GM23248 (cell line): Measurements from ENCODE around the gene SLC13A3. TPM values are rescaled to one million over a fixed set of nuclear protein-coding genes. Genes with fewer than 3 reads are reported as not detected.
A peak's percentile ranks its signal among the peaks of the same experiment; 100 is the strongest.

ENCODE experiments used
- DNase-seq: peaks from one replicate; pipeline ENCODE4 v3.0.0-alpha.2; 2015
- H2AFZ ChIP-seq: fragments of 200-600 bp; sonication (generic); 2 replicates; pipeline ENCODE4 v1.6.1; 2016; ENCODE audit warnings: antibody characterized with exemption
- H3F3A ChIP-seq: fragments of 200-600 bp; sonication (generic); 2 replicates; pipeline ENCODE4 v1.6.1; 2016; ENCODE audit warnings: mild to moderate bottlenecking, antibody characterized with exemption, mixed run types; ENCODE audit not compliant: insufficient read depth
- H3K27ac ChIP-seq: fragments of 200-600 bp; sonication (generic); 2 replicates; pipeline ENCODE4 v1.5.1; 2016; ENCODE audit warnings: mild to moderate bottlenecking
- H3K27me3 ChIP-seq: fragments of 200-600 bp; sonication (generic); replicated peaks from 2 replicates; pipeline ENCODE4 v1.6.1; 2016; ENCODE audit warnings: mild to moderate bottlenecking; ENCODE audit not compliant: insufficient read depth
- H3K36me3 ChIP-seq: fragments of 200-600 bp; sonication (generic); 2 replicates; pipeline ENCODE4 v1.6.1; 2016; ENCODE audit warnings: low read depth, mild to moderate bottlenecking
- H3K4me1 ChIP-seq: fragments of 200-600 bp; sonication (generic); 2 replicates; pipeline ENCODE4 v1.6.1; 2016; ENCODE audit warnings: mild to moderate bottlenecking; ENCODE audit not compliant: insufficient read depth
- H3K4me2 ChIP-seq: fragments of 200-600 bp; sonication (generic); one replicate; pipeline ENCODE4 v1.6.1; 2016; ENCODE audit warnings: mild to moderate bottlenecking; ENCODE audit not compliant: unreplicated experiment
- H3K4me3 ChIP-seq: fragments of 200-600 bp; sonication (generic); 2 replicates; pipeline ENCODE4 v1.5.1; 2016; ENCODE audit warnings: mild to moderate bottlenecking
- H3K79me2 ChIP-seq: fragments of 200-600 bp; sonication (generic); 2 replicates; pipeline ENCODE4 v1.6.1; 2016; ENCODE audit warnings: mild to moderate bottlenecking; ENCODE audit not compliant: insufficient read depth
- H3K9ac ChIP-seq: fragments of 200-600 bp; sonication (generic); 2 replicates; pipeline ENCODE4 v1.6.1; 2016; ENCODE audit warnings: mild to moderate bottlenecking
- H3K9me2 ChIP-seq: fragments of 200-600 bp; sonication (generic); 2 replicates; pipeline ENCODE4 v1.6.1; 2016; ENCODE audit warnings: mixed run types, mild to moderate bottlenecking, moderate library complexity; ENCODE audit not compliant: insufficient read depth
- H3K9me3 ChIP-seq: fragments of 200-600 bp; sonication (generic); one replicate; pipeline ENCODE4 v1.6.1; 2017; ENCODE audit warnings: low read depth
- H4K20me1 ChIP-seq: fragments of 200-600 bp; sonication (generic); 2 replicates; pipeline ENCODE4 v1.6.0; 2016; ENCODE audit not compliant: insufficient read depth
- EZH2 ChIP-seq: fragments of 200-600 bp; sonication (generic); IDR thresholded peaks from 2 replicates; pipeline ENCODE4 v1.6.1; 2018; ENCODE audit warnings: antibody characterized with exemption, mild to moderate bottlenecking; ENCODE audit not compliant: insufficient read depth, poor library complexity, severe bottlenecking
- EZH2phosphoT487 ChIP-seq: fragments of 200-600 bp; sonication (generic); IDR thresholded peaks from 2 replicates; pipeline ENCODE4 v1.6.1; 2018; ENCODE audit warnings: antibody characterized with exemption, moderate library complexity, mild to moderate bottlenecking, low read depth; ENCODE audit not compliant: insufficient read depth
- WGBS, 2 experiments: methylation state at CpG; one replicate each; pipeline ENCODE4 v1.1.6; 2015 to 2017; ENCODE audit warnings: low lambda C conversion rate in 2 of 2, low coverage in 1 of 2; ENCODE audit errors: missing lambda C conversion rate in 2 of 2; 5-methylcytosine and 5-hydroxymethylcytosine counted together
- in situ Hi-C: fragments of 300-500 bp; cut with MboI; formaldehyde crosslinking; loops from 2 replicates; pipeline ENCODE4 v1.15.0; 2020
- polyA plus RNA-seq: library from polyadenylated mRNA; unstranded; fragments of >200 nt; fragmentation: Nextera tagmentation; extraction: Ambion mirVana; gene quantifications from 2 replicates; pipeline ENCODE4 v1.2.1, GENCODE V29; 2016
- total RNA-seq: library from RNA; depleted of rRNA; stranded (reverse); fragments of >200 nt; shearing (Covaris generic); gene quantifications from 2 replicates; pipeline ENCODE4 v1.2.3, GENCODE V29; 2014

SLC13A3 gene
- total and polyA plus RNA-seq, 2 experiments from 2014 or later, result 2.4 to 4.6 TPM

DNA sequence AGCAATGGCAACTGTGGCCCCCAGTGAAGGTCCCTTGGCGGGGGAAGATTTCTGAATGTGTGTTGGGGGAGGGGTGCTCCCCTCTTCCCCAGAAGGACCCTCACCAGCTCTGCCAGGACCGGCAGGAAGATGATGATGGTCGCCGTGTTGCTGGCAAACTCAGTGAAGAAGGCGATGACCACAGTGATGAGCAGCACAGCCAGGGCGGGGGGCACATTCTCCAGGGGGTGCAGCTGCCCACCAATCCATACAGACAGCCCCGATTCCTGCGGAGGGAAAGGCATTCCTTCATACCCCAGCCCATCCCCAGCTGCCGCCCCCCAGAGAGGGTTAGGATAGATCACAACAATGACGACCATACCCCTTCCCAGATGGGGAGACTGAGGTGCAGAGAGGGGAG is 85.1 kb downstream of the SLC13A3 start:
- 58 to 60% methylated on average over 7 to 10 of the region's 10 CpGs for WGBS, 2 experiments

DNA sequence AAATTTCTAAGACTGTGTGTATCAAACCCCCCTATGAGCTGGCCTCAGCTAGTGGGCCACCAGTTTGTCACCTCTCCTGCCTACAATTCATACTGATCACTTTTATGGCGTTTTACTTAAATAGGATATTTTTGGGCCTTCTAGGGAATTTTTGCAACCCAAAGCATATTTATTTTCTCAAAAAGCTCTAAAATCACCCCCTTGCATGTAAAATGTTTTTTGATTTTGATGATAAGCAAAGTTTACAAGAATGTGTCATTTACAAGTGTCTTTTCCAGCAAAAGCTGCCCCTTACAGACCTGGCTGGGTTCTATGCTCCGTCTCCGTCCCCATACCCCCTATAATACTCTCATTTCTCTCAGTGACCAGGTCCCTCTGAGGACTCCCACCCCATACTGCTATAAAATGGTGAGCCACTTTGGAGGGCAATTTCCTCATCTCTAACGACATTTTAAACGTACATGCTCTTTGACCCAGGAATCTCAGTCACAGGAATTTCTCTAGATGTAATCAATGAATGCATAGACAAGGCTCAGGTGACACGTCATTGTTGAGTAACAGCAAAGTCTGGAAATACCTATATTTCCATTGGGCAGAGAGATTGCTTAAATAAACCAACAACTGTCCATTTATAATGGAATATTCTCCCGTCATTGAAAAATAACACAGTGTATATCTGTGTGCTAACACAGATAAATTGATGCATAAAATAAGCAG is 86.9 kb downstream of the SLC13A3 start:
- Histone ChIP-seq H3F3A (no peaks in the 10 kb centered on the region), H3K79me2 (no peaks in the 10 kb centered on the region), H3K9me3 (no peaks in the 10 kb centered on the region), H3K9me2 (no peaks in the 10 kb centered on the region), H3K27me3 (no peaks in the 10 kb centered on the region), H3K27ac (no peak overlapping the region), H3K4me3 (no peak overlapping the region), H4K20me1 (no peaks in the 10 kb centered on the region), H3K9ac (no peak overlapping the region), H2AFZ (no peak overlapping the region), H3K4me2 (no peak overlapping the region), H3K36me3 (no peaks in the 10 kb centered on the region), H3K4me1 (peaks cover 5% of the 10 kb centered on the region; the same call in 1 of the 2 replicates)
- DNase-seq, result no peak
- 74 to 77% methylated on average over 7 of the region's 7 CpGs for WGBS, 2 experiments
- in situ Hi-C loops, result no loop called here
- TF ChIP-seq EZH2phosphoT487 (no peak), EZH2 (no peak)

More for the DNA sequence above, 85.1 kb downstream of the SLC13A3 start:
- Histone ChIP-seq H3K4me2 (no peak overlapping the region), H3F3A (no peaks in the 10 kb centered on the region), H3K27ac (no peak overlapping the region), H4K20me1 (no peaks in the 10 kb centered on the region), H3K27me3 (no peaks in the 10 kb centered on the region), H3K9ac (no peak overlapping the region), H3K4me1 (peaks cover 5% of the 10 kb centered on the region; the same call in 1 of the 2 replicates), H3K9me3 (no peaks in the 10 kb centered on the region), H3K79me2 (no peaks in the 10 kb centered on the region), H2AFZ (no peak overlapping the region), H3K9me2 (no peaks in the 10 kb centered on the region), H3K4me3 (no peak overlapping the region), H3K36me3 (no peaks in the 10 kb centered on the region)
- in situ Hi-C loops, result no loop called here
- TF ChIP-seq EZH2phosphoT487 (no peak), EZH2 (no peak)
- DNase-seq, result no peak

DNA sequence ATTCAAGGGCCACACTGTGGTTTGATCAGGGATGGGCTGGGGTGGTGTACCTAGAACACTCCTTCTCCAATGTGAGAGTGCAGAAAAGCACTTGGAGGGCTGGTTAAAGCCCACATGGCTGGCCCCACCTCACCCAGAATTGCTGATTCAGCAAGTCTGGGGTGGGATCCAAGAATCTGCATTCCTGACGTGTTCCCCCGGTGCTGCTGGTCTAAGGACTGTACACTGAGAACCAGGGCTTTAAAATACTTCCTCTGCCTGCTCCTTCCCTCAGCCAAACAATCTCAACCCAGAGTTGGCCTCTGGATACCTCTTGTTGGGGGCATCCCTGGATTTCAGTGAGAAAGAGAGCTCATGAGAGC is 87.4 kb downstream of the SLC13A3 start:
- Histone ChIP-seq H4K20me1 (no peaks in the 10 kb centered on the region), H3K27ac (no peak overlapping the region), H3K9me2 (no peaks in the 10 kb centered on the region), H3F3A (0 out of 2 replicates have a peak, but pooled peaks cover 3% of the 10 kb centered on the region), H3K36me3 (no peaks in the 10 kb centered on the region), H3K79me2 (no peaks in the 10 kb centered on the region), H3K9ac (no peak overlapping the region), H3K4me2 (no peak overlapping the region), H2AFZ (no peak overlapping the region), H3K27me3 (no peaks in the 10 kb centered on the region), H3K9me3 (no peaks in the 10 kb centered on the region), H3K4me1 (peaks cover 5% of the 10 kb centered on the region; the same call in 1 of the 2 replicates), H3K4me3 (no peak overlapping the region)
- in situ Hi-C loops, result no loop called here
- no peak for DNase-seq
- 39 to 44% methylated on average over 2 of the region's 2 CpGs for WGBS, 2 experiments
- TF ChIP-seq EZH2phosphoT487 (no peak), EZH2 (no peak)

DNA sequence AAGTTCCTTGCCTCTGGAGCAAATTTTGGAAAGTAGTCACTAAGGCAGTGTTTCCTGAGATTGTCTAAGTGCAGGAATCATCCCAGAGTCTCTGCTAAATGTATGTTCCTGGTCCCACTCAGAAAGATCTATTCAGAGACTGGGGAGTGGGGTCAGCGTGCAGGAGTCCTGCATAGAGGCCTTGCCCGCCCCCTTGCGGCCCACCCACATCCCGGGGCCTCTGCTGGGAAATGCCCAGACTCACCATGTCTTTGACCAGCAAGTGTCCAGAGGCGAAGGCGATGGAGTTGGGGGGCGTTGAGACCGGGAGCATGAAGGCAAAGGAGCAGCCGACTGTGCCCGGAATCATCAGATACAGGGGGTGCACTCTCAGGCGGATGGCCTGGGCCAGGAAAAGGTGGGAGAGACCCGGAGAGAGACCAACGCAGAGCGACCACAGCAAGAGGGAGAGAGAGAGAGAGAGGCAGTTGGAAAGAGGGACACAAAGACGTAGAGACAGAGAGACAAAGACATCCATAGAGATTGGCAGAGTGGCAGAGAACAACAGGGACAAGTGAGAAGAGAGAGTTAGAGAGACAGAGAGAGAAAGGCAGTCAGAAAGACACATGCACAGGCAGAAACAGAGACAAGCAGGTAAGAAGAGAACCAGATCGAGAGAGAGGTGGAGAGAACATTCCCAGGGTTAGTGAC is 87.9 kb downstream of the SLC13A3 start:
- 0 out of 2 replicates have a peak, but pooled peaks cover under 1% of the 10 kb centered on the region for H3K4me1 ChIP-seq
- TF ChIP-seq EZH2phosphoT487, result no peak
- TF ChIP-seq EZH2, result no peak
- peaks cover 5% of the 10 kb centered on the region; the same call in 1 of the 2 replicates for H3F3A ChIP-seq
- H2AFZ ChIP-seq, result peak overlapping the region; percentile 92
- in situ Hi-C loops, result no loop called here
- no peak overlapping the region for H3K27ac ChIP-seq
- no peaks in the 10 kb centered on the region for H3K36me3 ChIP-seq
- H3K9me2 ChIP-seq, result no peaks in the 10 kb centered on the region
- no peaks in the 10 kb centered on the region for H3K9me3 ChIP-seq
- H3K9ac ChIP-seq, result peak overlapping the region; percentile 46
- peak overlapping the region; percentile 68 for H3K4me3 ChIP-seq
- H3K27me3 ChIP-seq, result no peaks in the 10 kb centered on the region
- 91% methylated on average over 13 to 16 of the region's 16 CpGs for WGBS, 2 experiments
- H3K4me2 ChIP-seq, result peak overlapping the region; percentile 91
- no peaks in the 10 kb centered on the region for H4K20me1 ChIP-seq
- no peaks in the 10 kb centered on the region for H3K79me2 ChIP-seq
- DNase-seq, result no peak
